Calu3 (cell line): ENCODE data around the gene ALDH3B2. TPM values are rescaled to one million over a fixed set of nuclear protein-coding genes. Genes with fewer than 3 reads are reported as not detected.

Experiments
- BruUV-seq: library from RNA; stranded (reverse); fragments of 400-500 nt; replicated peaks from 2 replicates; lab custom pipeline; 2021; lab: Mats Ljungman, UMichigan
- CTCF ChIA-PET: fragments of 300-600 bp; sonication (Branson Sonifier 250); formaldehyde crosslinking; loops from one replicate; lab custom pipeline; 2022; ENCODE audit warnings: antibody characterized with exemption; lab: Charles Lee
- DNase-seq: peaks from one replicate; pipeline ENCODE4 v3.0.0; 2022
- H3K27ac Mint-ChIP-seq: one replicate; pipeline ENCODE4 v1.8.0; 2022; ENCODE audit warnings: mixed read lengths; ENCODE audit not compliant: unreplicated experiment
- H3K27me3 Mint-ChIP-seq: one replicate; pipeline ENCODE4 v1.8.0; 2022; ENCODE audit warnings: mixed read lengths; ENCODE audit not compliant: unreplicated experiment
- H3K36me3 Mint-ChIP-seq: one replicate; pipeline ENCODE4 v1.8.0; 2022; ENCODE audit warnings: mild to moderate bottlenecking, moderate library complexity, mixed read lengths; ENCODE audit not compliant: insufficient read depth, unreplicated experiment
- H3K4me1 Mint-ChIP-seq: one replicate; pipeline ENCODE4 v1.8.0; 2022; ENCODE audit warnings: mild to moderate bottlenecking, low read depth, mixed read lengths; ENCODE audit not compliant: unreplicated experiment
- H3K4me3 Mint-ChIP-seq: one replicate; pipeline ENCODE4 v1.8.0; 2022; ENCODE audit warnings: mild to moderate bottlenecking, low read depth, moderate library complexity, mixed read lengths; ENCODE audit not compliant: unreplicated experiment
- H3K9me3 Mint-ChIP-seq: one replicate; pipeline ENCODE4 v1.8.0; 2022; ENCODE audit warnings: low read depth, mixed read lengths; ENCODE audit not compliant: unreplicated experiment
- CTCF ChIP-seq: fragments of 200-600 bp; IDR thresholded peaks from one replicate; pipeline ENCODE4 v1.8.0; 2022; ENCODE audit warnings: antibody characterized with exemption; ENCODE audit not compliant: unreplicated experiment
- intact Hi-C: fragments of 100-400 bp; cut with micrococcal nuclease; formaldehyde crosslinking; loops from one replicate; pipeline ENCODE4 v1.10.0; 2022; ENCODE audit not compliant: unreplicated experiment
- total RNA-seq: library from RNA; stranded (reverse); gene quantifications from 2 replicates; pipeline ENCODE4 v1.2.3, GENCODE V29; 2022

ALDH3B2 gene
- total RNA-seq, 1 experiment from 2014 or later, result 2.4 TPM

GRCh38 chr11:67654225-67654624, 20.2 kb downstream of the ALDH3B2 start:
- no peak for TF ChIP-seq CTCF
- no TSS peak for BruUV-seq
- Mint-ChIP-seq H3K9me3 (no peaks in the 10 kb centered on the region), H3K27ac (no peak overlapping the region), H3K4me1 (peaks cover 18% of the 10 kb centered on the region), H3K36me3 (peaks cover 18% of the 10 kb centered on the region), H3K4me3 (no peak overlapping the region), H3K27me3 (no peaks in the 10 kb centered on the region)
- CTCF ChIA-PET, result no interaction called here
- DNase-seq, result no peak
- intact Hi-C loops, result loop anchor here (10.0 kb wide), 1 partner anchor 79 kb away; no protein-coding TSS in a partner anchor

GRCh38 chr11:67652965-67653845, 21.2 kb downstream of the ALDH3B2 start:
- CTCF ChIA-PET, result interaction anchor here (1.0 kb wide), 1 partner anchor 14 kb away, joined by 4 read pairs; no protein-coding TSS in a partner anchor
- BruUV-seq, result no TSS peak
- Mint-ChIP-seq H3K27ac (no peak overlapping the region), H3K4me3 (no peak overlapping the region), H3K36me3 (peaks cover 11% of the 10 kb centered on the region), H3K4me1 (peaks cover 9% of the 10 kb centered on the region), H3K27me3 (no peaks in the 10 kb centered on the region), H3K9me3 (no peaks in the 10 kb centered on the region)
- intact Hi-C loops, result loop anchor here (10.0 kb wide), 1 partner anchor 78 kb away; no protein-coding TSS in a partner anchor
- DNase-seq, result no peak
- TF ChIP-seq CTCF, result no peak

- intact Hi-C loops, result loop anchor here (10.0 kb wide), 1 partner anchor 77 kb away; no protein-coding TSS in a partner anchor
- no peaks in the 10 kb centered on the region for H3K9me3 Mint-ChIP-seq
- peaks cover 9% of the 10 kb centered on the region for H3K4me1 Mint-ChIP-seq
- CTCF ChIA-PET, result interaction anchor here (0.6 to 1.0 kb wide), 2 partner anchors 15 to 16 kb away, joined by 3 to 4 read pairs; no protein-coding TSS in a partner anchor
- no TSS peak for BruUV-seq
- H3K36me3 Mint-ChIP-seq, result peaks cover 11% of the 10 kb centered on the region
- H3K27ac Mint-ChIP-seq, result no peak overlapping the region
- TF ChIP-seq CTCF, result no peak
- H3K27me3 Mint-ChIP-seq, result no peaks in the 10 kb centered on the region
- no peak for DNase-seq
- H3K4me3 Mint-ChIP-seq, result no peak overlapping the region
These were observed 22.2 kb downstream of the ALDH3B2 start for GRCh38 chr11:67651976-67652781.
